HG03097 (cell line): Measurements from ENCODE around the gene CITED1.
"Not testable (repeated sequence)": the region's sequence is repeated elsewhere in the genome, so short reads cannot be mapped to it uniquely, and the experiment has no call there.

Experiments used
- ATAC-seq: cut with Tn5 transposase; IDR thresholded peaks from one replicate; pipeline ENCODE4 v1.9.1; 2021; ENCODE audit not compliant: unreplicated experiment, low FRiP score

The CITED1 gene, protein sequence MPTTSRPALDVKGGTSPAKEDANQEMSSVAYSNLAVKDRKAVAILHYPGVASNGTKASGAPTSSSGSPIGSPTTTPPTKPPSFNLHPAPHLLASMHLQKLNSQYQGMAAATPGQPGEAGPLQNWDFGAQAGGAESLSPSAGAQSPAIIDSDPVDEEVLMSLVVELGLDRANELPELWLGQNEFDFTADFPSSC

GRCh38 chrX:72305286-72306084 lies at the start of gene CITED1:
Gene CITED1, minus strand, starts transcription at chrX:72305914. Its CDS starts 3,045 bp downstream, at chrX:72302869.
- no peak for ATAC-seq

GRCh38 chrX:72352786-72353185 lies 47.1 kb upstream of the CITED1 start:
- no peak for ATAC-seq

DNA sequence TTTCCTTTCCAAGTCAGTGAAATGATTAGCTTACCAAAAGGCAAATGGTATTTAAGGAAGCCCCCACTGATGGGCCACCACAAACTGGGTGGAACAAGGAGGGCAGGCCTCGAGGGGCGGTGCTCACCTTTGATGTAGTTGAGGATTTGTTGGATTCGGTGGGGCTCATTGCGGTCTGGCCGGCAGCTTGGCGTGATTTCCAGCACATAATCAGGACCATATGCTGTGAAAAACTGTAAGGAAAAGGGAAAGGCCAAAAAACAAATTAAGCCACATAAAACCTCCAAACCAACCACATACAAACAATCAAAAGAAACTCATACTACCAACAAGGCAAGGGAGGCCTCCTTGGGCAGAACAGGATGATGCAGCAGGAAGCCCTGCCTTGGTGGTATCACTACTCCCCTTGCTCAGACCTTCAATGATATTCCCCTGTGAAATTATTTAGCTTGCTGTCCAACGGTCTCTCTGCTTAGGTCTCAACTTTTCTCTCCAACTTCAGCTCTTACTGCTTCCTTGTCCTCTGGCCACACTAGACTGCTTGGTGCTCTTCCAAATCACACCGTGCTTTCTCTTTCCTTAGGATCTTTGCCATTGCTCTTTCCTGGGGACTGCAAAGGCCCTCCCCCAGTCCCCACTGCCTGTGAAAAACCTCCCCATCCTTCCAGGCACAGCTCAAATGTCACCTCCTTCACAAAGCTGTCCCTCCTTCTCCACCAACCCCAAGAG lies 46.1 kb upstream of the CITED1 start:
- no peak for ATAC-seq

- ATAC-seq = peak; percentile 68
Measured at GRCh38 chrX:72349190-72349589, 43.5 kb upstream of the CITED1 start.

GRCh38 chrX:72348247-72348979 lies 42.7 kb upstream of the CITED1 start:
- no peak for ATAC-seq

- no peak for ATAC-seq
Measured at GRCh38 chrX:72347366-72347765, 41.7 kb upstream of the CITED1 start.

- no peak for ATAC-seq
Measured at GRCh38 chrX:72346302-72346949, 40.7 kb upstream of the CITED1 start.

DNA sequence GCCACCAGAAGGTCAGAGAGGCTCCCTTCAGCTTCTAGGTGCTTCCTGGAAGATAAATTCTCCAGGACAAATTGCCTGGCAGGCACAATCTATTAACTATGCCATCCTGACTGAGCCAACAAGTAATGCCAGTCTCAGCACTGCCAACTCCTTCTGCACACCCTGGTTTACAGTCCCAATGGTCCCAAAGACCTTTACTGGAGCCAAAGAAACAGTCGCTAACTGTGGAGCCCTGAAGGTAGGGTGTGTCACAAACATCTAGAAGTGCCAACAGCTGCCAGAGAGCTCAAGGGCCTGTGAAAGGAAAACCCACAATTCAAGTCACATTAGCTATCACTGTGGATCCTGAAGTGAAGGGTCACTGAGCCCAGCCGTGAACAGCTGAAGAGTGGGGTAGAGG lies 34.9 kb upstream of the CITED1 start:
- no peak for ATAC-seq

- no peak for ATAC-seq
Measured at GRCh38 chrX:72340041-72340440, 34.3 kb upstream of the CITED1 start.

- ATAC-seq = no peak
Measured at GRCh38 chrX:72330131-72330530, 24.4 kb upstream of the CITED1 start.

DNA sequence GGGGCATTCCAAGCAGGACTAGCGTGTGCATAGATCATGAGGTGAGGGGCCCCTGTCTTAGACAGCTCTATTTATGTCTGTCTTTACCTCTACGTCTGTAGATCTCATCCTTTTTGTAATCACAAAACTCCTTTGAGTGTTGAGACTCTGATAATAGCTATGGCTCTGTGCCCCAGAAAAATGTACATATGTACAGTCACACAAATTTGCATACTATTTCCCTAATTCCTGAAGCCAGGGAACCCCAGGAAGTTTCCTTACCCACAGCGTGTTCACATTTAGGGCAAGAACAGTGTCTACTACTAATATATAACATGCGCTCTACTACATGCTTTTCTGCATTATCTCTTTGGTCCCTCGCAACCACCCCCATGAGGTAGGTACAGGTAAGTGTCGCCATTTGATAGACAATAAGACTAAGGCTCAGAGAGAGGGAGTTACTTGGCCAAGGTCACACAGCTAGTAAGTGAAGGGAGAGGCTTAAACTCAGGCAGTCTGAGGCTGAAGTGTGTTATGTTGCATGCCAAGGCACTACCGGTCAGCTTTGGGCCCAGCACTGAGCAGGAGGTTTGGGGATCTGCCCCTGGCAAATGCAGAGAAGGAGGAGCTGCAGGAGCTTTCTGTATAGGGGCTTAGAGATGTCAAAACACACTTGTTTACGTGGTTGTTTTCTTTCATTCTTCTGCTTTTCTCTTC lies 21.0 kb upstream of the CITED1 start:
- ATAC-seq = no peak

DNA sequence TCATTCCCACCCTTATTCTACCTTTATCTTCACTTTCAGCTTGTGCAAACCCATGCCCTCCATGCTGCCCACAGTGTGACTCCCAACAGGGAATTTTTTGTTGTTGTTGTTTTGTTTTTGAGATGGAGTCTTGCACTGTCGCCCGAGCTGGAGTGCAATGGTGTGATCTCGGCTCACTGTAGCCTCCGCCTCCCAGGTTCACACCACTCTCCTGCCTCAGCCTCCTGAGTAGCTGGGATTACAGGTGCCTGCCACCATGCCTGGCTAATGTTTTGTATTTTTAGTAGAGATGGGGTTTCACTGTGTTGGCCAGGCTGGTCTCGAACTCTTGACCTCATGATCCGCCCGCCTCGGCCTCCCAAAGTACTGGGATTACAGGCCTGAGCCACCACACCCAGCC lies 13.9 kb upstream of the CITED1 start:
- not testable (repeated sequence) for ATAC-seq

- ATAC-seq = no peak
Measured at GRCh38 chrX:72317139-72317538, 11.4 kb upstream of the CITED1 start.

- no peak for ATAC-seq
Measured at GRCh38 chrX:72316408-72317110, 10.8 kb upstream of the CITED1 start.

DNA sequence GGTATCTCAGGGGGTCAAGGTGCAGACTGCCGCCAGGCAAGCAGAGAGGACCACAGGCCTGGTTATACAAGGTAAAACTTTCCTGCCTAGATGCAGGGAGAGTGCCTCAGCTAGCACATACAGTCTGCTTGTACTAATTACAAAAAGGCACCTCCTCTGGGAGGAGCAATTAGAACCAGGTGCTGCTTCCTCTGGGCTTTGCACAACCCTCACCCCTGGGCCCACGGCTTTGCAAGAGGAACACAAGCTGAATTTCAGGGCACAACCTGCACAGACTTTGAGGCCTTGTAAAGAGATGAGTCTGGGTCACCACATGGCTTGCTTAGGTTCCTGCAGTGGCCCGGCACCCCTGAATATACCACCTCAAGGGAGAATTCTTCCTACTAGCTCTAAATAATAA lies 9.2 kb upstream of the CITED1 start:
- no peak for ATAC-seq

DNA sequence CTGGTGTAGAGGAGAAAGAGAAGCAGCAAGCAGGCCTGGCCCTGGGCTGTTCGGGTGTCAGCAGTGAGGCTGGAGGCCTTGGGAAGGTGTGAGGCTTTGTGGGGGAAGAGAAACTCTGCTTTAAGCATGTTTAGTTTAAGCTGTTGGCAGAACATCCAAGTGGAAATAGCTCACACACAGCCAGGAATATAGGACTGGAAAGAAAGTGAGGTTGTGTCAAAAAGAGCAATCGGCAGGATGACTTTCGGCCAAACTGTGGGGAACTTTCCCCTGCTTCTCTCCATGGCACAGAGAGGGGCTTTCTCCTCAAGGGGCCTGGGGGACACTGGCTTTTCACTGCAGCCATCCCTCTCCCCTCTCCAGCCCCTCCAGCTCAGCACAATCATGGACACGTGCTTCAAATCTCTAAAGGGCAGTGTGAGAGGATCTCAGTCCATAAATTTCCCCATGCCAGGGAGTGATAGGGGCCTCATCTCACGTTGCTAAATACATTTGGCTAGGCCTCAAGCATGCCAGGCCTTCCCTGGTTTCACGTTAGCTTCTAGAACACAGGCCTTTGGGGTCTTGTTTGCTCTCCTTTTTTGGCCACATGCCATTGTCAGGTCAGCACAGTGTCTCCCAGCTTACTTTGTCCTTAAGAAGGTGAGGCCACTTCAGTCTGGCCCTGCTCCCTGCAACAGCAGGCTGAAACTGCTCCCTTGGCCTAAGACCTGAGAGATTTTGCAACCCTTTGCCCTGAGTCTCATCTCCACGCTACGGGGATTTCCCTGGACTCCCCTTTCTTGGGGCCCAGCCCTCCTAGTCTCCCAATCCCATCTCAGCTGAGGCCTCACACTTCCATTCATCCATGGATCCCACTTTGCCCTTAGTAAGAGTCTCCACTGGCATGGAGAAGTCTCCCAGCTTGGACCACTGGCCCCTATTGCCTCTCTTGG lies 8.3 kb upstream of the CITED1 start:
- no peak for ATAC-seq

GRCh38 chrX:72312311-72312940 lies 6.7 kb upstream of the CITED1 start:
- no peak for ATAC-seq
